HL-60 (cell line): ENCODE measurements around the gene PAXIP1.

ENCODE experiments used
- DNase-seq, 2 experiments: peaks; one replicate each; pipeline ENCODE4 v3.0.0-alpha.2; 2010 to 2020; ENCODE audit warnings: low read depth in 1 of 2, low spot score in 1 of 2
- H3K27ac ChIP-seq: fragments of 250-450 bp; sonication (Bioruptor Pico); replicated peaks from 2 replicates; pipeline ENCODE4 v1.5.1; 2020; ENCODE audit warnings: mild to moderate bottlenecking, moderate library complexity
- H3K27me3 ChIP-seq: fragments of 250-450 bp; sonication (Bioruptor Pico); 2 replicates; pipeline ENCODE4 v1.5.1; 2021; ENCODE audit warnings: mild to moderate bottlenecking, moderate library complexity; ENCODE audit not compliant: insufficient read depth, poor library complexity, severe bottlenecking
- H3K4me3 ChIP-seq: replicated peaks from 2 replicates; pipeline ENCODE4 v1.5.1; 2011; ENCODE audit warnings: mild to moderate bottlenecking, control low read depth, low read length; ENCODE audit not compliant: insufficient read depth
- GABPA ChIP-seq: IDR thresholded peaks from 2 replicates; pipeline ENCODE4 v1.6.1; 2012; ENCODE audit warnings: low read depth
- POLR2AphosphoS5 ChIP-seq: IDR thresholded peaks from 2 replicates; pipeline ENCODE4 v1.6.1; 2012; ENCODE audit warnings: low read depth
- SPI1 ChIP-seq: IDR thresholded peaks from 2 replicates; pipeline ENCODE4 v1.6.1; 2012; ENCODE audit warnings: low read depth, mild to moderate bottlenecking, borderline replicate concordance
- TF ChIP-seq, protein P1 (sequence below): IDR thresholded peaks from 2 replicates; pipeline ENCODE4 v1.6.1; 2012; ENCODE audit warnings: low read depth; ENCODE audit not compliant: insufficient replicate concordance
- TF ChIP-seq, protein P2 (sequence below): IDR thresholded peaks from one replicate; pipeline ENCODE4 v1.5.1; 2011; ENCODE audit warnings: low read length, control low read depth, inconsistent platforms; ENCODE audit not compliant: insufficient read depth

The PAXIP1 gene

DNA sequence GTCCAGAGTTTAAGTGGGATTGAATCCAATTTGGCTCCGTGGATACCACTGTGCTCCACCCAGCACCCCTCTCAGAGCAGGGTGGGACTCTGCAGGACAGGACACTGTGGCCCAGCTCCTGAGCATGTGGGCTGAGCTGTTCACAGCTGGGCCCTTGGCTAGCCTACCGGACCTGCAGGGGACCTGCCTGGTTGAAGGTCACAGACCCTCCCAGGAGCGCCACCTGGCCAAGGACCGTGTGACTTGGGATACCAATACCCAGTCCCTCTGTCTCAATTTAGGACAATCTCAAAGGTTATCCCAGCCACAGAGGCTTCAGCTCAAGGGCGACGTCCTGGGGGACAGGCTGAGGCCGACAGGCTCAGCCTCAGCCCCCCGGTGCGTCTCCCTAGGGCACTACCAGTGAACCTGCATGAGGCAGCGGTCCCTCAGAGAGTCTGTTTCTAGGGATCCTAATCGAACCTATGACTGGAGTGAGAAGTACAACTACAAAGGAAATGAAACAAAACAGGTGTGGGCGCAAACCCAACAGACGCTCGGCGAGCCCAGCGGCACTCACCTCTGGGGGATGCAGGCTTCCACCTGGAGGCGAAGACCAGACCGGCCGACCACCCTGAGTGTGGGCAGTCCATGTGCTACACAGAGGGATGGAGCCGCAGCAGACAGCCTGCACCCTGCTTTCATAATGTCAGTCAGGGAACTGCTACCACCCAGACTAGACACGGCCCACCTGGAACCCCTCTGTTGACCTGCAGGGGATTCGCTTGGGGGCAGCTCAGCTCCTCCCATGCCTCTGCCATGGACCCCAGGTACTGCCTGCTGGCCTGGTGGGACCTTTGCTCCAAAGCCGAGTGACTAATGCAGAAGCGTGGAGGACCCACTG lies 103.7 kb downstream of the PAXIP1 start:
- H3K4me3 ChIP-seq, result no peak overlapping the region
- TF ChIP-seq GABPA (no peak), POLR2AphosphoS5 (no peak), SPI1 (no peak)
- TF ChIP-seq, protein P1, sequence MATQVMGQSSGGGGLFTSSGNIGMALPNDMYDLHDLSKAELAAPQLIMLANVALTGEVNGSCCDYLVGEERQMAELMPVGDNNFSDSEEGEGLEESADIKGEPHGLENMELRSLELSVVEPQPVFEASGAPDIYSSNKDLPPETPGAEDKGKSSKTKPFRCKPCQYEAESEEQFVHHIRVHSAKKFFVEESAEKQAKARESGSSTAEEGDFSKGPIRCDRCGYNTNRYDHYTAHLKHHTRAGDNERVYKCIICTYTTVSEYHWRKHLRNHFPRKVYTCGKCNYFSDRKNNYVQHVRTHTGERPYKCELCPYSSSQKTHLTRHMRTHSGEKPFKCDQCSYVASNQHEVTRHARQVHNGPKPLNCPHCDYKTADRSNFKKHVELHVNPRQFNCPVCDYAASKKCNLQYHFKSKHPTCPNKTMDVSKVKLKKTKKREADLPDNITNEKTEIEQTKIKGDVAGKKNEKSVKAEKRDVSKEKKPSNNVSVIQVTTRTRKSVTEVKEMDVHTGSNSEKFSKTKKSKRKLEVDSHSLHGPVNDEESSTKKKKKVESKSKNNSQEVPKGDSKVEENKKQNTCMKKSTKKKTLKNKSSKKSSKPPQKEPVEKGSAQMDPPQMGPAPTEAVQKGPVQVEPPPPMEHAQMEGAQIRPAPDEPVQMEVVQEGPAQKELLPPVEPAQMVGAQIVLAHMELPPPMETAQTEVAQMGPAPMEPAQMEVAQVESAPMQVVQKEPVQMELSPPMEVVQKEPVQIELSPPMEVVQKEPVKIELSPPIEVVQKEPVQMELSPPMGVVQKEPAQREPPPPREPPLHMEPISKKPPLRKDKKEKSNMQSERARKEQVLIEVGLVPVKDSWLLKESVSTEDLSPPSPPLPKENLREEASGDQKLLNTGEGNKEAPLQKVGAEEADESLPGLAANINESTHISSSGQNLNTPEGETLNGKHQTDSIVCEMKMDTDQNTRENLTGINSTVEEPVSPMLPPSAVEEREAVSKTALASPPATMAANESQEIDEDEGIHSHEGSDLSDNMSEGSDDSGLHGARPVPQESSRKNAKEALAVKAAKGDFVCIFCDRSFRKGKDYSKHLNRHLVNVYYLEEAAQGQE, result no peak
- TF ChIP-seq, protein P2, sequence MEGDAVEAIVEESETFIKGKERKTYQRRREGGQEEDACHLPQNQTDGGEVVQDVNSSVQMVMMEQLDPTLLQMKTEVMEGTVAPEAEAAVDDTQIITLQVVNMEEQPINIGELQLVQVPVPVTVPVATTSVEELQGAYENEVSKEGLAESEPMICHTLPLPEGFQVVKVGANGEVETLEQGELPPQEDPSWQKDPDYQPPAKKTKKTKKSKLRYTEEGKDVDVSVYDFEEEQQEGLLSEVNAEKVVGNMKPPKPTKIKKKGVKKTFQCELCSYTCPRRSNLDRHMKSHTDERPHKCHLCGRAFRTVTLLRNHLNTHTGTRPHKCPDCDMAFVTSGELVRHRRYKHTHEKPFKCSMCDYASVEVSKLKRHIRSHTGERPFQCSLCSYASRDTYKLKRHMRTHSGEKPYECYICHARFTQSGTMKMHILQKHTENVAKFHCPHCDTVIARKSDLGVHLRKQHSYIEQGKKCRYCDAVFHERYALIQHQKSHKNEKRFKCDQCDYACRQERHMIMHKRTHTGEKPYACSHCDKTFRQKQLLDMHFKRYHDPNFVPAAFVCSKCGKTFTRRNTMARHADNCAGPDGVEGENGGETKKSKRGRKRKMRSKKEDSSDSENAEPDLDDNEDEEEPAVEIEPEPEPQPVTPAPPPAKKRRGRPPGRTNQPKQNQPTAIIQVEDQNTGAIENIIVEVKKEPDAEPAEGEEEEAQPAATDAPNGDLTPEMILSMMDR, result no peak
- H3K27me3 ChIP-seq, result no peaks in the 10 kb centered on the region
- no peak overlapping the region for H3K27ac ChIP-seq
- no peak for DNase-seq

DNA sequence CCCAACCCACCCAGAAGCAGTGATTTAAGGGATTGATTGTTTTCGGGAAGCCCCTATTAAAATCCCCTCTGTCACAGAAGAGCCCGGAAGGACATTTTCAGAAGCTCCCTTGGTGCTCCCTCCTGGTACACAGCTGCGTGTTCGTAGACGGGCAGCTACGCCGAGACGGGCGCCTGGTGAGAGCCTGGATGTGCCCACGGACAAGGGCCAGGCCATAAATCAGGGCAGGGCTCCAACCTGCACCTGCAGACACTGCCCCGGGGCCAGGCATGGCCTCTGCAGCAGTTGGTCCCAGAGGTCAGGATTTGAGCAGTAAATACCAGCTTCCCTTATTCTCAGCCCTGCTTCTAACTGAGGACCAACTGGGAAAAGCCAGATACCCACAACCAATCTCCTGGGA lies 106.8 kb downstream of the PAXIP1 start:
- H3K27ac ChIP-seq, result no peak overlapping the region
- no peak overlapping the region for H3K4me3 ChIP-seq
- no peak for DNase-seq
- TF ChIP-seq SPI1 (no peak), GABPA (no peak), POLR2AphosphoS5 (no peak)
- TF ChIP-seq, protein P2, result no peak
- TF ChIP-seq, protein P1, result no peak
- no peaks in the 10 kb centered on the region for H3K27me3 ChIP-seq
